ENCODE data around the gene CD99. TPM values are rescaled to one million over a fixed set of nuclear protein-coding genes. Genes with fewer than 3 reads are reported as not detected.
"Not testable (repeated sequence)": the region's sequence is repeated elsewhere in the genome, so short reads cannot be mapped to it uniquely, and the experiment has no call there.

CD99 gene
- total and polyA plus RNA-seq, 2 experiments from 2014 or later, result 28.5 to 43.1 TPM

- H3K79me2 ChIP-seq (replicated peaks; ENCODE audit: insufficient read depth); H3K9me2 ChIP-seq (ENCODE audit: insufficient read depth); H3K4me1 ChIP-seq (ENCODE audit: insufficient read depth); H3F3A ChIP-seq (replicated peaks; ENCODE audit: low read depth); H3K4me1 Mint-ChIP-seq; H3K4me3 ChIP-seq; H3K9me3 Mint-ChIP-seq; H3K27ac ChIP-seq (ENCODE audit: low read depth); H3K27ac Mint-ChIP-seq; H4K20me1 ChIP-seq (replicated peaks; ENCODE audit: insufficient read depth); H2AFZ ChIP-seq; ATAC-seq; H3K4me2 ChIP-seq; H3K36me3 Mint-ChIP-seq (ENCODE audit: low read depth); H3K27me3 ChIP-seq (ENCODE audit: insufficient read depth); H3K36me3 ChIP-seq (ENCODE audit: insufficient read depth); H3K4me3 Mint-ChIP-seq; DNase-seq (ENCODE audit: low spot score): not testable (repeated sequence)
- peaks cover 16% of the 10 kb centered on the region for H3K27me3 Mint-ChIP-seq (ENCODE audit: insufficient read depth, low read depth, poor library complexity)
These were observed 71.6 kb downstream of the CD99 start for GRCh38 chrX:2762671-2763070.

GRCh38 chrX:2764766-2765548 lies 73.9 kb downstream of the CD99 start:
- not testable (repeated sequence) for H3K27ac Mint-ChIP-seq; H3K79me2 ChIP-seq (replicated peaks; ENCODE audit: insufficient read depth); H3K4me3 ChIP-seq; H3K9me3 Mint-ChIP-seq; H3K36me3 Mint-ChIP-seq (ENCODE audit: low read depth); H4K20me1 ChIP-seq (replicated peaks; ENCODE audit: insufficient read depth); H3K36me3 ChIP-seq (ENCODE audit: insufficient read depth); H3K4me3 Mint-ChIP-seq; H3K27me3 ChIP-seq (ENCODE audit: insufficient read depth); H3K9me2 ChIP-seq (ENCODE audit: insufficient read depth); H3K27ac ChIP-seq (ENCODE audit: low read depth); DNase-seq (ENCODE audit: low spot score); ATAC-seq; H3K4me2 ChIP-seq; H3F3A ChIP-seq (replicated peaks; ENCODE audit: low read depth); H3K4me1 ChIP-seq (ENCODE audit: insufficient read depth)
- peaks cover 16% of the 10 kb centered on the region for H3K27me3 Mint-ChIP-seq (ENCODE audit: insufficient read depth, low read depth, poor library complexity)
- H3K4me1 Mint-ChIP-seq, result peaks cover 14% of the 10 kb centered on the region; the same call in 2 of the 3 replicates
- H2AFZ ChIP-seq, result peak overlapping the region; percentile 81; the same call in 1 of the 2 replicates
- 0 out of 4 replicates have a peak, but pooled peaks of 1 of the 2 experiments have one; percentile 2 for TF ChIP-seq CTCF (conservative IDR thresholded peaks at IDR 0.05; ENCODE audit: low read depth in 2 of 2)

GRCh38 chrX:2765549-2765830 lies 74.4 kb downstream of the CD99 start:
- peak overlapping the region; percentile 81; the same call in 1 of the 2 replicates for H2AFZ ChIP-seq
- DNase-seq (ENCODE audit: low spot score), result no peak
- H3K27ac Mint-ChIP-seq, result no peak overlapping the region
- H3K4me2 ChIP-seq, result no peak overlapping the region
- H3F3A ChIP-seq (replicated peaks; ENCODE audit: low read depth), result no peaks in the 10 kb centered on the region
- H3K27me3 ChIP-seq (ENCODE audit: insufficient read depth), result no peaks in the 10 kb centered on the region
- no peak overlapping the region for H3K4me3 Mint-ChIP-seq
- no peaks in the 10 kb centered on the region; the same call in 2 of the 3 replicates for H3K9me3 Mint-ChIP-seq
- H3K9me2 ChIP-seq (ENCODE audit: insufficient read depth), result no peaks in the 10 kb centered on the region
- no peak overlapping the region for H3K27ac ChIP-seq (ENCODE audit: low read depth)
- H3K36me3 ChIP-seq (ENCODE audit: insufficient read depth), result no peaks in the 10 kb centered on the region
- H3K4me1 Mint-ChIP-seq, result peaks cover 14% of the 10 kb centered on the region; the same call in 2 of the 3 replicates
- no peaks in the 10 kb centered on the region for H3K79me2 ChIP-seq (replicated peaks; ENCODE audit: insufficient read depth)
- no peaks in the 10 kb centered on the region for H3K4me1 ChIP-seq (ENCODE audit: insufficient read depth)
- H3K36me3 Mint-ChIP-seq (ENCODE audit: low read depth), result no peaks in the 10 kb centered on the region; the same call in 2 of the 3 replicates
- ATAC-seq, result no peak
- no peaks in the 10 kb centered on the region for H4K20me1 ChIP-seq (replicated peaks; ENCODE audit: insufficient read depth)
- H3K4me3 ChIP-seq, result no peak overlapping the region
- H3K27me3 Mint-ChIP-seq (ENCODE audit: insufficient read depth, low read depth, poor library complexity), result peaks cover 16% of the 10 kb centered on the region
- no peak for TF ChIP-seq ETS1 (IDR thresholded peaks at IDR 0.05)
- TF ChIP-seq ZNF462 (CRISPR knock-in tag; IDR thresholded peaks at IDR 0.05), result no peak
- TF ChIP-seq EZH2 (IDR thresholded peaks at IDR 0.05; ENCODE audit: low read depth, unreplicated experiment), result no peak
- TF ChIP-seq STAT1 (IDR thresholded peaks at IDR 0.05; ENCODE audit: unreplicated experiment), result no peak
